HCT116 (cell line): ENCODE results near the gene GK2.

Source experiments
- EZH2 ChIP-seq: fragments of 200-600 bp; sonication (generic); IDR thresholded peaks from 2 replicates; pipeline ENCODE4 v1.6.1; 2017; ENCODE audit warnings: antibody characterized with exemption, mixed run types
- FOSL1 ChIP-seq: IDR thresholded peaks from 2 replicates; pipeline ENCODE4 v1.6.1; 2012; ENCODE audit warnings: low read depth
- POLR2A ChIP-seq: IDR thresholded peaks from 2 replicates; pipeline ENCODE4 v1.7.0; 2011; ENCODE audit warnings: borderline replicate concordance; ENCODE audit not compliant: insufficient read depth, insufficient read length; ENCODE audit errors: extremely low read depth
- POLR2AphosphoS5 ChIP-seq: IDR thresholded peaks from 2 replicates; pipeline ENCODE4 v1.6.1; 2011; ENCODE audit warnings: mild to moderate bottlenecking, low read depth, low read length, moderate library complexity
- RAD21 ChIP-seq: IDR thresholded peaks from 2 replicates; pipeline ENCODE4 v1.6.1; 2012; ENCODE audit warnings: low read depth, mild to moderate bottlenecking
- SIN3A ChIP-seq: IDR thresholded peaks from 2 replicates; pipeline ENCODE4 v1.6.1; 2012; ENCODE audit warnings: low read depth
- SP1 ChIP-seq: IDR thresholded peaks from 2 replicates; pipeline ENCODE4 v1.6.1; 2012; ENCODE audit warnings: low read depth
- SRF ChIP-seq: IDR thresholded peaks from 2 replicates; pipeline ENCODE4 v1.6.1; 2012; ENCODE audit warnings: low read depth
- TCF7L2 ChIP-seq: IDR thresholded peaks from 2 replicates; pipeline ENCODE4 v1.7.0; 2011; ENCODE audit warnings: borderline replicate concordance, inconsistent platforms; ENCODE audit not compliant: insufficient read depth, insufficient read length; ENCODE audit errors: extremely low read depth
- TF ChIP-seq, protein P1 (sequence below), 3 experiments: fragments of 200-600 bp in 1 of 3; sonication (generic) in 1 of 3; IDR thresholded peaks in 2 of 3; conservative IDR thresholded peaks in 1 of 3; 2 replicates each; pipeline ENCODE4 v1.5.1; 2012 to 2017; ENCODE audit warnings: low read depth in 2 of 3, low read length in 2 of 3, antibody characterized with exemption in 1 of 3, borderline replicate concordance in 1 of 3, control low read depth in 1 of 3, mild to moderate bottlenecking in 1 of 3, mixed read lengths in 1 of 3, mixed run types in 1 of 3, moderate library complexity in 1 of 3; ENCODE audit not compliant: insufficient read depth in 1 of 3
- TF ChIP-seq, protein P2 (sequence below): IDR thresholded peaks from 2 replicates; pipeline ENCODE4 v1.6.1; 2012
- TF ChIP-seq, protein P3 (sequence below): IDR thresholded peaks from 2 replicates; pipeline ENCODE4 v1.6.1; 2012; ENCODE audit warnings: low read depth
- TF ChIP-seq, protein P4 (sequence below): IDR thresholded peaks from 2 replicates; pipeline ENCODE4 v1.6.1; 2012

DNA sequence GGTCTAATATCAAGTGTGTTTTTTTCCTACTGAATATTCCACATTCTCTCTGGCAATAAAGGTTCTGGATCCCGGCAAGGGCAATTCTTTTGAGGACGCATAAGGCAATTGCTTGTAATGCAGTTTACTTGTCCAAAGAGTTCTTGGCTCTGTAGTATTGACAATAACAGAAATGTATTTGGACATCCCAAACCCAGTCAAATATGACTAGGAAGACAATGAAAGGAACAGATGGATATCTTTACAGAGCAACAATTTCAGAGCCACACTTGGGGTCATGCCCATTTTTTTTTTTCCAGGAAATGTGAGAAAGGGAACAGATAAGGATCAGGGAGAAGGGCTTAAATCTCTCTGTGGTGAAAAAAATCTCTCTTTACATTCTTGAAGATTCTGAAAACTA, 12.2 kb downstream of the GK2 start:
- TF ChIP-seq, protein P1, sequence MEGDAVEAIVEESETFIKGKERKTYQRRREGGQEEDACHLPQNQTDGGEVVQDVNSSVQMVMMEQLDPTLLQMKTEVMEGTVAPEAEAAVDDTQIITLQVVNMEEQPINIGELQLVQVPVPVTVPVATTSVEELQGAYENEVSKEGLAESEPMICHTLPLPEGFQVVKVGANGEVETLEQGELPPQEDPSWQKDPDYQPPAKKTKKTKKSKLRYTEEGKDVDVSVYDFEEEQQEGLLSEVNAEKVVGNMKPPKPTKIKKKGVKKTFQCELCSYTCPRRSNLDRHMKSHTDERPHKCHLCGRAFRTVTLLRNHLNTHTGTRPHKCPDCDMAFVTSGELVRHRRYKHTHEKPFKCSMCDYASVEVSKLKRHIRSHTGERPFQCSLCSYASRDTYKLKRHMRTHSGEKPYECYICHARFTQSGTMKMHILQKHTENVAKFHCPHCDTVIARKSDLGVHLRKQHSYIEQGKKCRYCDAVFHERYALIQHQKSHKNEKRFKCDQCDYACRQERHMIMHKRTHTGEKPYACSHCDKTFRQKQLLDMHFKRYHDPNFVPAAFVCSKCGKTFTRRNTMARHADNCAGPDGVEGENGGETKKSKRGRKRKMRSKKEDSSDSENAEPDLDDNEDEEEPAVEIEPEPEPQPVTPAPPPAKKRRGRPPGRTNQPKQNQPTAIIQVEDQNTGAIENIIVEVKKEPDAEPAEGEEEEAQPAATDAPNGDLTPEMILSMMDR (IDR thresholded peaks at IDR 0.05 in 2 of 3, conservative IDR thresholded peaks at IDR 0.05 in 1 of 3; ENCODE audit: borderline replicate concordance in 1 of 3, insufficient read depth in 1 of 3, low read depth in 2 of 3, low read length in 2 of 3) = no peak
- TF ChIP-seq SIN3A (no peak), SRF (no peak), POLR2A (no peak), TCF7L2 (no peak), SP1 (no peak), EZH2 (no peak), POLR2AphosphoS5 (no peak), FOSL1 (no peak), RAD21 (no peak)
- TF ChIP-seq, protein P2, sequence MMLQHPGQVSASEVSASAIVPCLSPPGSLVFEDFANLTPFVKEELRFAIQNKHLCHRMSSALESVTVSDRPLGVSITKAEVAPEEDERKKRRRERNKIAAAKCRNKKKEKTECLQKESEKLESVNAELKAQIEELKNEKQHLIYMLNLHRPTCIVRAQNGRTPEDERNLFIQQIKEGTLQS = no peak
- TF ChIP-seq, protein P3, sequence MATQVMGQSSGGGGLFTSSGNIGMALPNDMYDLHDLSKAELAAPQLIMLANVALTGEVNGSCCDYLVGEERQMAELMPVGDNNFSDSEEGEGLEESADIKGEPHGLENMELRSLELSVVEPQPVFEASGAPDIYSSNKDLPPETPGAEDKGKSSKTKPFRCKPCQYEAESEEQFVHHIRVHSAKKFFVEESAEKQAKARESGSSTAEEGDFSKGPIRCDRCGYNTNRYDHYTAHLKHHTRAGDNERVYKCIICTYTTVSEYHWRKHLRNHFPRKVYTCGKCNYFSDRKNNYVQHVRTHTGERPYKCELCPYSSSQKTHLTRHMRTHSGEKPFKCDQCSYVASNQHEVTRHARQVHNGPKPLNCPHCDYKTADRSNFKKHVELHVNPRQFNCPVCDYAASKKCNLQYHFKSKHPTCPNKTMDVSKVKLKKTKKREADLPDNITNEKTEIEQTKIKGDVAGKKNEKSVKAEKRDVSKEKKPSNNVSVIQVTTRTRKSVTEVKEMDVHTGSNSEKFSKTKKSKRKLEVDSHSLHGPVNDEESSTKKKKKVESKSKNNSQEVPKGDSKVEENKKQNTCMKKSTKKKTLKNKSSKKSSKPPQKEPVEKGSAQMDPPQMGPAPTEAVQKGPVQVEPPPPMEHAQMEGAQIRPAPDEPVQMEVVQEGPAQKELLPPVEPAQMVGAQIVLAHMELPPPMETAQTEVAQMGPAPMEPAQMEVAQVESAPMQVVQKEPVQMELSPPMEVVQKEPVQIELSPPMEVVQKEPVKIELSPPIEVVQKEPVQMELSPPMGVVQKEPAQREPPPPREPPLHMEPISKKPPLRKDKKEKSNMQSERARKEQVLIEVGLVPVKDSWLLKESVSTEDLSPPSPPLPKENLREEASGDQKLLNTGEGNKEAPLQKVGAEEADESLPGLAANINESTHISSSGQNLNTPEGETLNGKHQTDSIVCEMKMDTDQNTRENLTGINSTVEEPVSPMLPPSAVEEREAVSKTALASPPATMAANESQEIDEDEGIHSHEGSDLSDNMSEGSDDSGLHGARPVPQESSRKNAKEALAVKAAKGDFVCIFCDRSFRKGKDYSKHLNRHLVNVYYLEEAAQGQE = no peak
- TF ChIP-seq, protein P4, sequence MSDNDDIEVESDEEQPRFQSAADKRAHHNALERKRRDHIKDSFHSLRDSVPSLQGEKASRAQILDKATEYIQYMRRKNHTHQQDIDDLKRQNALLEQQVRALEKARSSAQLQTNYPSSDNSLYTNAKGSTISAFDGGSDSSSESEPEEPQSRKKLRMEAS = no peak
